ENCODE data around the gene ANKH. TPM values are rescaled to one million over a fixed set of nuclear protein-coding genes. Genes with fewer than 3 reads are reported as not detected.

The ANKH gene
- total RNA-seq, 2 experiments from 2014 or later = 69.3 to 74.2 TPM

DNA sequence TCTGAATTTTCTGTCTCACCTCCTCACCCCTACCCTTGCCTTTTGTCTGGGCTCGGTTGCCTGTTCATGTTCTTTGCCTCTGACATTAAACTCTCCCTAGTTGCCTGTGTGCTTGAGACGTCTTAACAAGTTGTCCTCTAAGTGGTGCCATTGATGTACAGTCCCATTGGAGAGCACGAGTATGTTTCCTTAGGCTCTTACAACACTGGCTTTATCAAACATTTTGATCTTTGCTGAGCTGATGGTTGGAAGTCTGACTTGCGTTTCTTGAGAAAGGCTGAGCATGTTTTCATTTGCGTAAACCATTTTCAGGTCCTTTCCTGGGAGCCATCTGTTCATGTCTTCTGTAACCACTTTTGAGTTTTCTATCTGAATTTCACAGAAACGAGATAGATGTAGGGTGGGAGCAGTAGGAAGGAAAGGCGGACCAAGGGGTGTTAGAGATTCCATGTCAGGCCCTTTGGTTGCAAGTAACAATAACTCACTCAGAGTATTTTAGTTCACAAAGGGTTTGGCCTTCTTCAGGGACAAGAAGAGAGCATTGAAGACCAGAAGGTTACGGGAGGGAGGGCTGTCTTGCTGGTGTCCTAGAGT, 171.7 kb downstream of the ANKH start:
- POLR2A ChIA-PET = no interaction called here
- peaks cover 65% of the 10 kb centered on the region for H3K4me1 Mint-ChIP-seq
- CTCF ChIA-PET = interaction anchor here (1.4 kb wide), 1 partner anchor 12 kb away, joined by 3 read pairs; no protein-coding TSS in a partner anchor
- peak overlapping the region; percentile 26 for H3K27ac Mint-ChIP-seq
- DNase-seq = no peak
- no peaks in the 10 kb centered on the region for H3K27me3 Mint-ChIP-seq
- peaks cover 87% of the 10 kb centered on the region for H3K36me3 Mint-ChIP-seq (ENCODE audit: low read depth)
- no peaks in the 10 kb centered on the region for H3K9me3 Mint-ChIP-seq
- H3K4me3 Mint-ChIP-seq = no peak overlapping the region

GRCh38 chr5:14699159-14699558, 172.4 kb downstream of the ANKH start:
- no peak overlapping the region for H3K4me3 Mint-ChIP-seq
- peak overlapping the region; percentile 1 for H3K27ac Mint-ChIP-seq
- peaks cover 58% of the 10 kb centered on the region for H3K4me1 Mint-ChIP-seq
- ChIA-PET CTCF (no interaction called here), POLR2A (no interaction called here)
- DNase-seq = no peak
- H3K36me3 Mint-ChIP-seq (ENCODE audit: low read depth) = peaks cover 82% of the 10 kb centered on the region
- no peaks in the 10 kb centered on the region for H3K27me3 Mint-ChIP-seq
- no peaks in the 10 kb centered on the region for H3K9me3 Mint-ChIP-seq

GRCh38 chr5:14698495-14698894, 173.1 kb downstream of the ANKH start:
- POLR2A ChIA-PET = no interaction called here
- peaks cover 52% of the 10 kb centered on the region for H3K4me1 Mint-ChIP-seq
- no peak overlapping the region for H3K27ac Mint-ChIP-seq

GRCh38 chr5:14696851-14697250, 174.7 kb downstream of the ANKH start:
- no peak for DNase-seq
- no peaks in the 10 kb centered on the region for H3K27me3 Mint-ChIP-seq
- H3K36me3 Mint-ChIP-seq (ENCODE audit: low read depth) = peaks cover 85% of the 10 kb centered on the region
- POLR2A ChIA-PET = interaction anchor here (0.6 kb wide), 1 partner anchor 11 kb away, joined by 3 read pairs; no protein-coding TSS in a partner anchor
- no peak overlapping the region for H3K27ac Mint-ChIP-seq
- H3K9me3 Mint-ChIP-seq = no peaks in the 10 kb centered on the region
- CTCF ChIA-PET = no interaction called here
- no peak overlapping the region for H3K4me3 Mint-ChIP-seq
- H3K4me1 Mint-ChIP-seq = peaks cover 36% of the 10 kb centered on the region

More at GRCh38 chr5:14698495-14698894, 173.1 kb downstream of the ANKH start:
- Mint-ChIP-seq H3K27me3 (no peaks in the 10 kb centered on the region), H3K4me3 (no peak overlapping the region), H3K9me3 (no peaks in the 10 kb centered on the region), H3K36me3 (ENCODE audit: low read depth) (peaks cover 84% of the 10 kb centered on the region)
- DNase-seq = no peak
- CTCF ChIA-PET = no interaction called here

DNA sequence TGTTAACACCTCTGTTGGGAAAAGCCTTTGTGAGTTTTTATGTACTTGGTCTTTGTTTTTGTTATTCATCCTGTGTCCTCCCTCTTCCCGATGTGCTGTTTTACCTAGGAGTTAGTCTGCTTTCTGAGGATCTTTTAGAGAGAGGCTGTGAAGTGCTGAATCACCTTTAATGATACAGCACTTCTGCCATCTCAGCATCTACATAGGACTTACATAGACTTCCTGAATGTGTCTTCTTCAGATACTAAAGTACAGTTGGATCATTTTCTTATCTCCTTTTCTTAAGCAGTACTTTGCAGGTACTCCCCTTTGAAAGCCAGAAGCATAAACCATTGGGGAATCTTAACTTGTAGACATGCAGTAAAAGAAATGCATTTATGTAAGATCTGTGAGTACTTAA, 175.5 kb downstream of the ANKH start:
- ChIA-PET CTCF (interaction anchor here (0.7 to 3.0 kb wide), 3 partner anchors 11 to 144 kb away, joined by 3 to 13 read pairs (median 3); no protein-coding TSS in a partner anchor), POLR2A (no interaction called here)
- Mint-ChIP-seq H3K36me3 (ENCODE audit: low read depth) (peaks cover 86% of the 10 kb centered on the region), H3K4me3 (no peak overlapping the region), H3K27me3 (no peaks in the 10 kb centered on the region), H3K9me3 (no peaks in the 10 kb centered on the region), H3K27ac (peak overlapping the region; percentile 43), H3K4me1 (peaks cover 28% of the 10 kb centered on the region)
- no peak for DNase-seq

GRCh38 chr5:14695152-14695551, 176.4 kb downstream of the ANKH start:
- peaks cover 89% of the 10 kb centered on the region for H3K36me3 Mint-ChIP-seq (ENCODE audit: low read depth)
- CTCF ChIA-PET = interaction anchor here (0.6 to 3.0 kb wide), 5 partner anchors 12 to 308 kb away, joined by 3 to 13 read pairs (median 3); no protein-coding TSS in a partner anchor
- H3K9me3 Mint-ChIP-seq = peaks cover 7% of the 10 kb centered on the region
- no peak overlapping the region for H3K27ac Mint-ChIP-seq
- POLR2A ChIA-PET = no interaction called here
- H3K4me3 Mint-ChIP-seq = no peak overlapping the region
- no peaks in the 10 kb centered on the region for H3K27me3 Mint-ChIP-seq
- H3K4me1 Mint-ChIP-seq = peaks cover 23% of the 10 kb centered on the region
- no peak for DNase-seq

DNA sequence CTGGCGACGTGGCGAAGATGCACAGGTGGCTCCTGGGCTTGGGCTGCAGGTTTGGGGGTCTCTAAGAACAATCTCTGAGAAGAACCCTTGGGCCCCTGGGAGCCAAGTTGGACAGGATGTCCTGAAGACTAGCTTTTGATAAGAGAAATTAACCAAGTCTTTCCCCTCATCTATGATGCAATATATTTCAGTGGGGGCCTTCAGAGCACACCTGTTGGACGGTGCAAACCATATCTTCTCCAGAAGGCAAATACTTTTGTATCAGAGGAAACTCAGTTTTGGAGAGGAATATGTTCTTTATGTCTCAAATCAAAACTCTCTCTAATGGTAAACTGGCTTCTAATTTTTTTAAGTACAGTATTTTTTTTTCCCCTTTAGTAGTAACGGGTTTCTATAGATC, 178.5 kb downstream of the ANKH start:
- H3K36me3 Mint-ChIP-seq (ENCODE audit: low read depth) = peaks cover 87% of the 10 kb centered on the region
- peaks cover 14% of the 10 kb centered on the region for H3K4me1 Mint-ChIP-seq
- peaks cover 14% of the 10 kb centered on the region for H3K9me3 Mint-ChIP-seq
- CTCF ChIA-PET = interaction anchor here (3.0 kb wide), 1 partner anchor 10 kb away, joined by 13 read pairs; no protein-coding TSS in a partner anchor
- POLR2A ChIA-PET = no interaction called here
- no peak for DNase-seq
- H3K27me3 Mint-ChIP-seq = no peaks in the 10 kb centered on the region
- H3K4me3 Mint-ChIP-seq = no peak overlapping the region
- no peak overlapping the region for H3K27ac Mint-ChIP-seq

GRCh38 chr5:14687023-14687665, 184.4 kb downstream of the ANKH start:
- no peak for DNase-seq
- CTCF ChIA-PET = interaction anchor here (0.6 to 1.4 kb wide), 3 partner anchors 14 to 165 kb away, joined by 3 read pairs; no protein-coding TSS in a partner anchor
- H3K4me3 Mint-ChIP-seq = no peak overlapping the region
- peaks cover 70% of the 10 kb centered on the region for H3K36me3 Mint-ChIP-seq (ENCODE audit: low read depth)
- H3K27ac Mint-ChIP-seq = no peak overlapping the region
- peaks cover 14% of the 10 kb centered on the region for H3K9me3 Mint-ChIP-seq
- H3K27me3 Mint-ChIP-seq = no peaks in the 10 kb centered on the region
- peaks cover 15% of the 10 kb centered on the region for H3K4me1 Mint-ChIP-seq
- POLR2A ChIA-PET = no interaction called here

GRCh38 chr5:14686517-14686916, 185.1 kb downstream of the ANKH start:
- Mint-ChIP-seq H3K4me3 (no peak overlapping the region), H3K9me3 (peaks cover 14% of the 10 kb centered on the region), H3K27me3 (no peaks in the 10 kb centered on the region), H3K27ac (peak overlapping the region; percentile 6), H3K36me3 (ENCODE audit: low read depth) (peaks cover 71% of the 10 kb centered on the region), H3K4me1 (peaks cover 15% of the 10 kb centered on the region)
- POLR2A ChIA-PET = interaction anchor here (0.6 kb wide), 1 partner anchor 278 kb away, joined by 13 read pairs; no protein-coding TSS in a partner anchor
- CTCF ChIA-PET = interaction anchor here (0.7 to 1.6 kb wide), 3 partner anchors 17 to 21 kb away, joined by 3 to 7 read pairs (median 5); no protein-coding TSS in a partner anchor
- no peak for DNase-seq

DNA sequence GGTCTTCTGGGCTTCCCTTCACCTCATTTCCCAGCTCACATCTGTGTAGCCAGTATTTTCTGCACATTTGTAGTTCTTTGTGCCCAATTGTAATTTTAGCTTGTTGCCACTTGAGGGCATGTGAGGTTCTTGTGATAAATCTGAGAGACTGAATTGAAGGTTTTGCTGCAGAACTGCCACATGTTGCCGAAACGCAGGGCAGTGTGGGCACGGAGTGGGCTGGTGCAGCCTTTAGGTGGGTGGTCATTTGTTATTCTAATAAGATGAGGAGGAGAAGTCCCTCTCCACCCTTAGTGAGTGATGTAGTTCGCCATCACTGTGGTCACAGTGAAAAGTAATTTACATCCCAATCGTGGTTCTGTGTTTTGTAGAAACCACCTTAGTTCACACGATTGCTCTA, 185.8 kb downstream of the ANKH start:
- H3K27me3 Mint-ChIP-seq = no peaks in the 10 kb centered on the region
- peaks cover 12% of the 10 kb centered on the region for H3K9me3 Mint-ChIP-seq
- H3K4me3 Mint-ChIP-seq = no peak overlapping the region
- H3K36me3 Mint-ChIP-seq (ENCODE audit: low read depth) = peaks cover 68% of the 10 kb centered on the region
- CTCF ChIA-PET = interaction anchor here (0.7 to 2.2 kb wide), 11 partner anchors 9 to 34 kb away, joined by 3 to 14 read pairs (median 5); no protein-coding TSS in a partner anchor
- peak; percentile 59 for DNase-seq
- H3K27ac Mint-ChIP-seq = peak overlapping the region; percentile 52
- POLR2A ChIA-PET = interaction anchor here (0.6 to 0.9 kb wide), 2 partner anchors 21 to 279 kb away, joined by 3 to 13 read pairs; no protein-coding TSS in a partner anchor
- H3K4me1 Mint-ChIP-seq = peaks cover 18% of the 10 kb centered on the region

- Mint-ChIP-seq H3K4me3 (no peak overlapping the region), H3K36me3 (ENCODE audit: low read depth) (peaks cover 65% of the 10 kb centered on the region), H3K27me3 (no peaks in the 10 kb centered on the region), H3K4me1 (peaks cover 20% of the 10 kb centered on the region), H3K9me3 (peaks cover 3% of the 10 kb centered on the region), H3K27ac (no peak overlapping the region)
- POLR2A ChIA-PET = no interaction called here
- no peak for DNase-seq
- CTCF ChIA-PET = interaction anchor here (0.5 to 3.7 kb wide), 9 partner anchors 10 to 171 kb away, joined by 3 to 14 read pairs (median 4); no protein-coding TSS in a partner anchor
Observed at GRCh38 chr5:14684757-14685156, 186.8 kb downstream of the ANKH start.

DNA sequence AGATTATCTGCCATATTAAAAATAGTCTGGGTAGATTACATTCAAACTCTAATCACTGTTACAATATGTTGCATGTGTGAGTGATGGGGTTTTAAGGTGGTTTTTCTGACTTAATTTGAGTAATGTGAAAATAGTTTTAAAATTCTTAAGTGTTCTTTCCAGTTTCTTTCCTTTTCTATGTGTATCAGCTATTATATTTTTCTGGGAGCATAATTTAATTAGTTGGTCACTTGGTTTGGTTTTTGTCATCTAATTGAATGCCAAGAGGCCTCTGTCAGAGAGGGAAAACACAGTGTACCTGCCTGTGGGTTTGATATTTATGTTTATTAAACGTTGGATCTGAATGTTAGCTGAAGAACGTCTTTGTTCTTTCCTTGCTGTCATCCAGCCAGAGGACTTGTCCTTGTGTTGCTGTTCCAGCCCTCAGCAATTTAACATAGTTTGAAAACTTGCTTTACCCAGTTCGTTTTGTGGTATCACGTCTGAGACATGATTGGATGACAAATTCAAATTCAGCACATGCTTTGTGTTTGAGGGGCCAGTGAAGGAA, 187.6 kb downstream of the ANKH start:
- H3K9me3 Mint-ChIP-seq = no peaks in the 10 kb centered on the region
- peaks cover 61% of the 10 kb centered on the region for H3K36me3 Mint-ChIP-seq (ENCODE audit: low read depth)
- no peak for DNase-seq
- peaks cover 20% of the 10 kb centered on the region for H3K4me1 Mint-ChIP-seq
- ChIA-PET CTCF (interaction anchor here (0.5 to 3.7 kb wide), 8 partner anchors 10 to 446 kb away, joined by 3 to 14 read pairs (median 4); no protein-coding TSS in a partner anchor), POLR2A (no interaction called here)
- H3K4me3 Mint-ChIP-seq = no peak overlapping the region
- H3K27me3 Mint-ChIP-seq = no peaks in the 10 kb centered on the region
- no peak overlapping the region for H3K27ac Mint-ChIP-seq

Data from activated CD4-positive, alpha-beta T cell treated with anti-CD3 and anti-CD28 coated beads, Interleukin-2, amount 10 ng/mL, durations not matched to agents 7 days and 5 days (primary cell).